AG04449 (cell line): Measurements from ENCODE around the gene VPS39.

Experiments
- CTCF ChIA-PET: fragments of 350-600 bp; formaldehyde crosslinking; extraction: SDS; loops from one replicate; lab custom pipeline; 2021; ENCODE audit warnings: antibody characterized with exemption; lab: Yijun Ruan, JAX
- POLR2A ChIA-PET: fragments of 400-600, 350-600 bp; formaldehyde crosslinking; extraction: SDS; loops from one replicate; lab custom pipeline; 2020; ENCODE audit warnings: antibody characterized with exemption, inconsistent platforms; lab: Yijun Ruan, JAX
- DNase-seq: peaks from one replicate; pipeline ENCODE4 v3.0.0-alpha.2; 2010; ENCODE audit warnings: low read depth, low spot score
- H3K4me3 ChIP-seq: 2 replicates; pipeline ENCODE4 v1.5.1; 2011; ENCODE audit warnings: low read depth, mild to moderate bottlenecking, control low read depth, low read length
- CTCF ChIP-seq: IDR thresholded peaks from one replicate; pipeline ENCODE4 v1.5.1; 2011; ENCODE audit warnings: mild to moderate bottlenecking, moderate library complexity, low read length, control low read depth, inconsistent platforms; ENCODE audit not compliant: insufficient read depth; ENCODE audit errors: missing control alignments

The VPS39 gene

GRCh38 chr15:42130246-42130986 is 77.7 kb downstream of the VPS39 start:
- ChIA-PET CTCF (interaction anchor here (0.6 to 1.9 kb wide), 8 partner anchors 9 to 69 kb away, joined by 3 to 14 read pairs (median 5); no protein-coding TSS in a partner anchor), POLR2A (interaction anchor here (1.0 kb wide), 1 partner anchor 10 kb away, joined by 4 read pairs; no protein-coding TSS in a partner anchor)
- TF ChIP-seq CTCF, result no peak
- no peak overlapping the region for H3K4me3 ChIP-seq
- no peak for DNase-seq

GRCh38 chr15:42129364-42129763 is 78.7 kb downstream of the VPS39 start:
- DNase-seq, result no peak
- ChIA-PET CTCF (interaction anchor here (1.0 to 1.9 kb wide), 5 partner anchors 10 to 64 kb away, joined by 3 to 14 read pairs (median 7); no protein-coding TSS in a partner anchor), POLR2A (no interaction called here)
- no peak overlapping the region for H3K4me3 ChIP-seq
- TF ChIP-seq CTCF, result no peak

GRCh38 chr15:42128476-42128875 is 79.6 kb downstream of the VPS39 start:
- DNase-seq, result no peak
- no peak overlapping the region for H3K4me3 ChIP-seq
- ChIA-PET CTCF (no interaction called here), POLR2A (no interaction called here)
- no peak for TF ChIP-seq CTCF

DNA sequence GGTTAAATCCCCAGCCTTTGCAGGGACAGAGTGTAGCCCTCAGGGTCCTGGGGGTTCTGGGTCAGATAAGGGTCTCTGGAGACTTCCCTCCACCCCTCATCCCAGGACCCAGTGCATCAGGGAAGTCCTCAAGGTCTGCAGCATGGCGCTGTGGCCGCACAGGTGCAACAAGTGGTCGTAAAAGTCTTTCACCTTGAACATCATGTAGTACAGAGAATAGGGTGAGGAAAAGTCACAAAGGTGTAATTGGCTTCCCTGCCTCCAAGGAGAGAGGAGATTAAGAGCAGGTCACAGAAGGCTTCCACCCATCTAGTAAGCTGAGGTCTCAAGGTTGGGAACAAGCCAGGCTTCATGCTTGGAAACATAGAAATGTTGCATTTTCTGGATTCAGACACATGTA is 84.6 kb downstream of the VPS39 start:
- CTCF ChIA-PET, result interaction anchor here (0.6 to 2.1 kb wide), 2 partner anchors 9 to 14 kb away, joined by 4 to 8 read pairs; no protein-coding TSS in a partner anchor
- POLR2A ChIA-PET, result no interaction called here
- H3K4me3 ChIP-seq, result no peak overlapping the region
- DNase-seq, result no peak
- no peak for TF ChIP-seq CTCF

GRCh38 chr15:42121682-42122081 is 86.4 kb downstream of the VPS39 start:
- TF ChIP-seq CTCF, result no peak
- no peak overlapping the region for H3K4me3 ChIP-seq
- ChIA-PET CTCF (interaction anchor here (2.4 kb wide), 1 partner anchor 17 kb away, joined by 11 read pairs; no protein-coding TSS in a partner anchor), POLR2A (no interaction called here)
- no peak for DNase-seq

DNA sequence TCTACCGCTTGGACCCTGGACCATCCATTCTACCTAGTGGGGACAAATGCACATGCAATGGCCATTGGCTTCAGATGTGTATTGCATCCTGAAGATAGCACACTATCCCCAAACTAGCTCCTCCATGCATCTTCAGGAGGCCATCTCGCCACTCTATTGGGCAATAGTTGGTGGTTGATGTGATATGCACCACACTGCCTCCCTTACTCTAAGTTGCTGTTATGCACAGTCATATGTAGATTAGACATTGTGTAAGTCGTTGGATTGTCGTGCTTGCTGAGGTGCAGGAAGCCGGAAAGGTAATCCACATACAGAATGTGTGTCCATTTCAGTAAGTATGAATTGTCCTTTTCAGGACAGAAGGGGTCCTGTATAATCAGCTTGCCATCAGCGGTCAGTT is 87.1 kb downstream of the VPS39 start:
- CTCF ChIA-PET, result interaction anchor here (1.0 to 2.4 kb wide), 3 partner anchors 10 to 36 kb away, joined by 3 to 11 read pairs (median 4); no protein-coding TSS in a partner anchor
- POLR2A ChIA-PET, result no interaction called here

More for the DNA sequence above, 87.1 kb downstream of the VPS39 start:
- no peak for DNase-seq
- TF ChIP-seq CTCF, result no peak
- H3K4me3 ChIP-seq, result no peak overlapping the region
